HG03097 (cell line): ENCODE data around the gene NLRP4.
"Not testable (repeated sequence)": the region's sequence is repeated elsewhere in the genome, so short reads cannot be mapped to it uniquely, and the experiment has no call there.

Experiments
- ATAC-seq: cut with Tn5 transposase; IDR thresholded peaks from one replicate; pipeline ENCODE4 v1.9.1; 2021; ENCODE audit not compliant: unreplicated experiment, low FRiP score

The NLRP4 gene

GRCh38 chr19:55870736-55871135 is 34.4 kb downstream of the NLRP4 start:
- no peak for ATAC-seq

- no peak for ATAC-seq
Observed at GRCh38 chr19:55877211-55877610, 40.9 kb downstream of the NLRP4 start.

GRCh38 chr19:55882626-55883025 is 46.3 kb downstream of the NLRP4 start:
- no peak for ATAC-seq

GRCh38 chr19:55898911-55899310 is 62.6 kb downstream of the NLRP4 start:
- no peak for ATAC-seq

- ATAC-seq: no peak
Observed at GRCh38 chr19:55901369-55902079, 65.2 kb downstream of the NLRP4 start.

- no peak for ATAC-seq
Observed at GRCh38 chr19:55902080-55902751, 65.9 kb downstream of the NLRP4 start.

- ATAC-seq: no peak
Observed at GRCh38 chr19:55907286-55907685, 70.9 kb downstream of the NLRP4 start.

- ATAC-seq: no peak
Observed at GRCh38 chr19:55907746-55908145, 71.4 kb downstream of the NLRP4 start.

- no peak for ATAC-seq
Observed at GRCh38 chr19:55909801-55910200, 73.5 kb downstream of the NLRP4 start.

GRCh38 chr19:55912916-55913315 is 76.6 kb downstream of the NLRP4 start:
- no peak for ATAC-seq

GRCh38 chr19:55913643-55914268 is 77.4 kb downstream of the NLRP4 start:
- no peak for ATAC-seq

- no peak for ATAC-seq
Observed at GRCh38 chr19:55923556-55923955, 87.2 kb downstream of the NLRP4 start.

- no peak for ATAC-seq
Observed at GRCh38 chr19:55927991-55928390, 91.7 kb downstream of the NLRP4 start.

- not testable (repeated sequence) for ATAC-seq
Observed at GRCh38 chr19:55929258-55929657, 92.9 kb downstream of the NLRP4 start.

GRCh38 chr19:55930996-55931515 is 94.7 kb downstream of the NLRP4 start:
- ATAC-seq: no peak
